A673 (cell line): ENCODE data around the gene LINC01488.

Source experiments
- CTCF ChIP-seq: fragments of 300-800, 200-600 bp; sonication (generic); conservative IDR thresholded peaks from 2 replicates; pipeline ENCODE4 v1.5.1; 2017; ENCODE audit warnings: low read depth, mild to moderate bottlenecking, antibody characterized with exemption, low read length, moderate library complexity, mixed read lengths
- EZH2 ChIP-seq: fragments of 200-600 bp; sonication (generic); IDR thresholded peaks from 2 replicates; pipeline ENCODE4 v1.6.1; 2017; ENCODE audit warnings: borderline replicate concordance, low read depth, mild to moderate bottlenecking, mixed read lengths, antibody characterized with exemption, low read length; ENCODE audit not compliant: poor library complexity, severe bottlenecking

- TF ChIP-seq CTCF = no peak
- no peak for TF ChIP-seq EZH2
Measured at GRCh38 chr11:69438286-69438920, 43.1 kb upstream of the LINC01488 start.
